ENCODE data around the gene EPN2.
A peak's percentile ranks its signal among the peaks of the same experiment; 100 is the strongest.

Gene EPN2

DNA sequence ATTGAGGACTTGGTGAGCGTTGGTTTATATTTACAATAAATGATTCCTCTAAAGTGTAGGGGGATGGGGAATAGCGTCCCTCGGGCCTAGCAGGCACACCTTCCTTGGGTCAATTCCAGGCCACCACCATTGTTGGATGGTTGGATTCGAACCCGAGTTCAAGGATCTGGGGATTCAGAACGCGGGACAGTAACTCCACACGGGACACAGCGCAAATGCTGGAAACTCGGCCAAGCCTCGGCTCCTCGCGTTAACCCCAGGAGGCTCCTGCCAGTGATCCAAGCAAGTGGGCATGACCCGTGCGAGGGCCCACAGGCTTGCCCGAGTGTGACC lies 124.7 kb downstream of the EPN2 start:
- ChIA-PET POLR2A (no interaction called here), CTCF (interaction anchor here (1.6 to 7.4 kb wide), 15 partner anchors 15 to 402 kb away, joined by 3 to 121 read pairs (median 11); partner anchors contain the start of genes ALDH3A2, MAPK7 and RNF112)
- DNase-seq (ENCODE audit: extremely low spot score) = no peak
- TF ChIP-seq, protein P1, sequence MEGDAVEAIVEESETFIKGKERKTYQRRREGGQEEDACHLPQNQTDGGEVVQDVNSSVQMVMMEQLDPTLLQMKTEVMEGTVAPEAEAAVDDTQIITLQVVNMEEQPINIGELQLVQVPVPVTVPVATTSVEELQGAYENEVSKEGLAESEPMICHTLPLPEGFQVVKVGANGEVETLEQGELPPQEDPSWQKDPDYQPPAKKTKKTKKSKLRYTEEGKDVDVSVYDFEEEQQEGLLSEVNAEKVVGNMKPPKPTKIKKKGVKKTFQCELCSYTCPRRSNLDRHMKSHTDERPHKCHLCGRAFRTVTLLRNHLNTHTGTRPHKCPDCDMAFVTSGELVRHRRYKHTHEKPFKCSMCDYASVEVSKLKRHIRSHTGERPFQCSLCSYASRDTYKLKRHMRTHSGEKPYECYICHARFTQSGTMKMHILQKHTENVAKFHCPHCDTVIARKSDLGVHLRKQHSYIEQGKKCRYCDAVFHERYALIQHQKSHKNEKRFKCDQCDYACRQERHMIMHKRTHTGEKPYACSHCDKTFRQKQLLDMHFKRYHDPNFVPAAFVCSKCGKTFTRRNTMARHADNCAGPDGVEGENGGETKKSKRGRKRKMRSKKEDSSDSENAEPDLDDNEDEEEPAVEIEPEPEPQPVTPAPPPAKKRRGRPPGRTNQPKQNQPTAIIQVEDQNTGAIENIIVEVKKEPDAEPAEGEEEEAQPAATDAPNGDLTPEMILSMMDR (IDR thresholded peaks at IDR 0.05; ENCODE audit: control extremely low read depth, extremely low read depth, low read depth, missing control alignments) = no peak

DNA sequence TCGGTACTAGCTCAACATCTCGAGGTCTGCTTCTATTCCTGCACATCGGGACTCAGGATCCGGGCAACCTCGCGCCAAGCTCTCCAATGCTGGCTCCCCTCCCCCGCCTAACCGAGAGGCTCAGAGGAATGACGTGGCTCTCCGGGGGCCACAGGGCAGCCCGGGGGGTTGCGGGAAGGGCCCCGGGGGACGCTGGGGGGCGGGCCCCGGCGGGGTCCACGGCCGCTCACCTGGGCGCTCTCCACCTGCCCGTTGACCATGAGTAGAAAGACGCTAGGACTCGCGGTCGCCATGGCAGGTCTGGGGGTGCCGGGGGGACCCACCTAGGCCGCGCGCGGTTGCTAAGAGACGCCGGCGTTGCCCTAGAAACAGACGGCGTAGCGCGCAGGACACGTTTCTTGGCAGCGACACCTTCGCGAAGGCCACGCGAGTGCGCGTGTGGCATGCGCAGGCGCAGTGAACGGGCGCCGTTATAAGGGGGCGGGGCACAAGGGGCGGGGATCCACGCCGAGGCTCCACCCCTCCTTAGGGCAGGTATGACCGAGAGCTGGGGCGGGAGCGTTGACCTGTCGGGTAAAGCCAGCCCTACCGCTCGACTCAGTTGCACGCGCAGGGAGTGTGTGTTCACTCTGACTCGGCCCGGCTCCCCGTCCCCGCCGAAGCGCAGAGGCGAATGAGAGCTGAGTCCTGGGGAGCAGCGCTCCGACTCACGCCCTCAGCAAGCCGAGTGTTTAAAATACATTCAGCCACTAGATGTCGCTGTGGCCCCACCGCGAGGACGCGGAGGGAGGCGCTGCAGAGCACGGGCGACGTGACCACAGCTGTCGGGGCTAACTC lies 125.3 kb downstream of the EPN2 start, which contains the start of gene B9D1:
B9D1 (minus strand) TSS at position 447 of the 837 bp plus-strand sequence; CDS start at position 293, 154 bp downstream.
- TF ChIP-seq, protein P1 (IDR thresholded peaks at IDR 0.05; ENCODE audit: control extremely low read depth, extremely low read depth, low read depth, missing control alignments) = peak; percentile 97
- peak; percentile 99 for DNase-seq (ENCODE audit: extremely low spot score)
- CTCF ChIA-PET = interaction anchor here (0.6 to 7.4 kb wide), 52 partner anchors 9 to 409 kb away, joined by 3 to 121 read pairs (median 4); partner anchors contain the start of genes ALDH3A2, MAPK7, MFAP4 and RNF112
- POLR2A ChIA-PET = interaction anchor here (1.0 kb wide), 1 partner anchor 15 kb away, joined by 3 read pairs; no protein-coding TSS in a partner anchor

DNA sequence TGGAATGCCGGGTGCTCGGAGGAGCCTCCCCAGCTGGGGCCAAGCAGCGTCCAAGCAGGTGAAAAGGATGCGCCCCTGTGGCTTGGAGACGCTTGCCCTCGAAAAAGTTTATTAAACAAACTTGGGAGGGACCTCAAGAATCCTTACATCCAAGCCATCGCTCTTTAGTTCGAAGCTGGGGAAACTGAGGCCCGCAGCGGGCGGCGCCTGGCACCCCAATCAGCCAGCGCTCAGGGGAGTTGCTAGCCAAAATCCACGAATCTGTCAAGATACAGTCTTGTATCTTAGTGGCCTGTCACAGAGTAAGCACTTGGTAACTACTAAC lies 125.9 kb downstream of the EPN2 start:
- DNase-seq (ENCODE audit: extremely low spot score) = no peak
- TF ChIP-seq, protein P1 (IDR thresholded peaks at IDR 0.05; ENCODE audit: control extremely low read depth, extremely low read depth, low read depth, missing control alignments) = no peak
- ChIA-PET POLR2A (interaction anchor here (1.0 kb wide), 1 partner anchor 14 kb away, joined by 3 read pairs; no protein-coding TSS in a partner anchor), CTCF (interaction anchor here (0.6 to 7.4 kb wide), 51 partner anchors 9 to 408 kb away, joined by 3 to 121 read pairs (median 4); partner anchors contain the start of genes ALDH3A2, MAPK7, MFAP4 and RNF112)

DNA sequence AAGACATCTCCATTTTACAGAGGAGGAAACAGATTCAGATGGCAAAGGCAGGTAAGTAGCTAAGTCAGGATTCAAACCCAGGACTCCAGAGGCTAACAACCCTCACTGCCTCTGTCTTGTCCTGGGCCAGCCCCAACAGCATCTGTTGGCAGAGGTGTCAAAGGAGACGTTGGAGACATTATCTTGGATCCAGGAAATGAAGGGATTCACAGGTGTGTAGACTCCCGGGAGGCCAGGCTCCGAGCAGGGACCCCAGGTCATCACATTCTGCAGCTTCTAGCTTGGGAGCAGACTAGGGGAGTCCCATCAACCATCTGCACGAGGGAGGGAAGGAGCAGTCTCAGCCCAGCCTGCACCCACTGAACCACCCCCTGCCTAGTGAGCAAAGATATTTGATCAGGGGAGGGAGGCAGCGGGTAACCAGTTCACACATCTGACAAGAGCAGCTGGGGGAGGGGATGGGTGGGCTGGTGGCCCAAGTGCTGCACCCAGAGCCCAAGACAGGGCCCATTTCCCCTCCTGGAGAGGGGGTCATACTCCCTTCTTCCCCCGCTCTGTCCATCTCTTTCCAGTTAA lies 126.4 kb downstream of the EPN2 start:
- TF ChIP-seq, protein P1 (IDR thresholded peaks at IDR 0.05; ENCODE audit: control extremely low read depth, extremely low read depth, low read depth, missing control alignments) = no peak
- CTCF ChIA-PET = interaction anchor here (0.6 to 7.4 kb wide), 45 partner anchors 9 to 408 kb away, joined by 3 to 121 read pairs (median 4); partner anchors contain the start of genes ALDH3A2, MAPK7, MFAP4 and RNF112
- no peak for DNase-seq (ENCODE audit: extremely low spot score)
- POLR2A ChIA-PET = interaction anchor here (1.0 kb wide), 1 partner anchor 14 kb away, joined by 3 read pairs; no protein-coding TSS in a partner anchor

DNA sequence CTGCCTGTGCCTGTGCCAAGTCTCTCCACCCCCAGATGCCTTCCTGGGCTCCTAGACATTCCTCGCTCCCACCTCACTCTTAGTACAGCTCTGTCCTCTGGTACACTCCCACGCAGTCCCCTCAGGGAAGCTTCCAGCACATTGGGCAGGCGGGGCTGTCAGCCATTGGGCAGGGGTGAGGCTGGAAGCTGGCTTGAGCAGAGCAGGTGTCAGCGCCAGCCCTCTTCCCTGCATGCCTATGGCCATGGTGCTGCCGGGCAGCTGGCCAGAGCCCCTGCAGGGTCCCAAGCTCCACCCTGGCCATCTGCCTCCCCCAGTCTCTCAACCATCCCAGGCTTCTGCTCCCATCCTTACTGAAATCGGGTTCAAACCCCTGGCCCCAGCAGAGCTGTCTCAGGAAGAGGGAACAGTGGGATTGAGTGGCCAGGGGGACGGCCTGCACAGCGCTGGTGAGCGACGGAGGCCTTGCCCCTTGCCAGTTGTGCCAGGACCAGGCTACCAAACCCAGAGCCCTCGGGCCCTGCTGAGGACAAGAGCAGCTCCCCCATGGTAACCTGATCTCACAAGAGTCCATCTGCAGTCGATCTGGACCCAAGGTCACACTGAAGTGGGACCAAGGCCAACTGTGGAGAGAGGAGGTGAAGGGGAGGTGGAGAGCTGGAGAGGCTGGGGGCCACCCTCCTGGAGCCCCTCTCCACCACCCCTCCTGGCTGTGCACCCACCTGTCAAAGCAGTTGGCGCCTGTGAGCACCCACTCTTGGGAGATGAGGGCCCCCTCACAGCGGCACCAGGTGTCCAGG lies 127.7 kb downstream of the EPN2 start:
- ChIA-PET POLR2A (interaction anchor here (1.4 kb wide), 1 partner anchor 13 kb away, joined by 7 read pairs; the partner anchor contains the start of gene MAPK7), CTCF (interaction anchor here (0.7 to 7.4 kb wide), 10 partner anchors 11 to 399 kb away, joined by 3 to 121 read pairs (median 14); partner anchors contain the start of gene MAPK7)
- DNase-seq (ENCODE audit: extremely low spot score) = no peak
- TF ChIP-seq, protein P1 (IDR thresholded peaks at IDR 0.05; ENCODE audit: control extremely low read depth, extremely low read depth, low read depth, missing control alignments) = no peak

Measured in GM10248 (cell line).